ACC112 (cell line): ENCODE measurements around the gene TADA1.

ENCODE experiments used
- H2AFZ ChIP-seq: fragments of 200-600 bp; sonication (generic); one replicate; pipeline ENCODE4 v1.6.0; 2017; ENCODE audit warnings: antibody characterized with exemption, low read length; ENCODE audit not compliant: unreplicated experiment
- H3K27ac ChIP-seq: fragments of 200-600 bp; sonication (generic); 2 replicates; pipeline ENCODE4 v1.5.1; 2014; ENCODE audit warnings: low read depth, mild to moderate bottlenecking, antibody characterized with exemption, low read length, moderate library complexity
- H3K27me3 ChIP-seq: fragments of 200-600 bp; sonication (generic); 2 replicates; pipeline ENCODE4 v1.6.1; 2014; ENCODE audit warnings: mild to moderate bottlenecking, antibody characterized with exemption, low read length, moderate library complexity, mixed read lengths; ENCODE audit not compliant: insufficient read depth
- H3K36me3 ChIP-seq: fragments of 200-600 bp; sonication (generic); 2 replicates; pipeline ENCODE4 v1.6.1; 2016; ENCODE audit warnings: mild to moderate bottlenecking, antibody characterized with exemption, low read length, moderate library complexity, mixed read lengths; ENCODE audit not compliant: insufficient read depth
- H3K4me1 ChIP-seq: fragments of 200-600 bp; sonication (generic); one replicate; pipeline ENCODE4 v1.6.1; 2016; ENCODE audit warnings: low read length, mixed read lengths; ENCODE audit not compliant: insufficient read depth, unreplicated experiment, control insufficient read depth
- H3K4me3 ChIP-seq: fragments of 200-600 bp; sonication (generic); 2 replicates; pipeline ENCODE4 v1.5.1; 2014; ENCODE audit warnings: mild to moderate bottlenecking, low read depth, low read length
- H3K79me2 ChIP-seq: fragments of 200-600 bp; sonication (generic); one replicate; pipeline ENCODE4 v1.6.0; 2016; ENCODE audit warnings: low read length; ENCODE audit not compliant: control insufficient read depth, unreplicated experiment, insufficient read depth

Gene TADA1, protein sequence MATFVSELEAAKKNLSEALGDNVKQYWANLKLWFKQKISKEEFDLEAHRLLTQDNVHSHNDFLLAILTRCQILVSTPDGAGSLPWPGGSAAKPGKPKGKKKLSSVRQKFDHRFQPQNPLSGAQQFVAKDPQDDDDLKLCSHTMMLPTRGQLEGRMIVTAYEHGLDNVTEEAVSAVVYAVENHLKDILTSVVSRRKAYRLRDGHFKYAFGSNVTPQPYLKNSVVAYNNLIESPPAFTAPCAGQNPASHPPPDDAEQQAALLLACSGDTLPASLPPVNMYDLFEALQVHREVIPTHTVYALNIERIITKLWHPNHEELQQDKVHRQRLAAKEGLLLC

DNA sequence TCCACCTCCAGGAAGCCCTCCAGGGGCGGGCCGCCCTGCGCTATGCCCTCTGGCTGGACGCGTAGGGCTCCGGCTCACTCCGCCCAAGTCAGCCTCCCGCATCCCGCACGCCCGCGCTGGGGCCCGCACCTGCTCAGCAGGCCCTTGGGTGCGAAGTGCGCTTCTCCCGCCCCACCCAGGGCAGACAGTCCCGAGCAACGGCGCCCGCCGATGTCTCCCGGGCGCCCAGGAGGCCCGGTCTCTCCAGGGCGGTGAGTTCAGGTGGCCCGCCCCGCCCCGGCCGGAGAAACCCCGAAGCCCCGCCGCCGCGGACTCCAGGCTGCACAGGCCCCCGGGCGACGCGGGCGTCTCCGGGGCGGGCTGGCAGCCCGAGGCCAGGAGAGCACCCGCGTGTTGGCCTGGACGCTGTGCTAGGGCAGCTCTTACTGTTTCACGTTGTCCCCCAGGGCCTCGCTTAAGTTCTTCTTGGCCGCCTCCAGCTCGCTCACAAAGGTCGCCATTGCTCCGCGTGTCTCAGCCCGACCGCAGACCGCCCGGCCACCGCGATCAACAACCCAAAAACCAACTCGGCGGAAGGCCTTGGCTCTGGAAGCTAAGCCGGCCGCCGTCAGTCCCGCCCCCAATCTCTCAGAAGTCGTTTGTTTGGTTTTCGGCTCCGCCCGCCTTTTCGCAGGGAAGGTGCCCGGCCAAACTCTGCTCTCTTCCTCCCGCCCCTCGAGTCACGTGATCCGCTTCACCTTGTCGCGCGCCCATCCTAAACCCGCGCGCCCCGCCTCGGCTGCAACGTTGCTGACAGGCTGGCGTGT lies at the start of gene TADA1:
Gene TADA1, minus strand, starts transcription at position 531 of the 806 bp plus-strand sequence. Its CDS starts 31 bp downstream, at position 500.
- Histone ChIP-seq H3K79me2 (peaks cover 35% of the 10 kb centered on the region), H3K4me3 (peak within 1 kb of the TSS; percentile 91), H2AFZ (peak within 1 kb of the TSS; percentile 79), H3K4me1 (peaks cover 10% of the 10 kb centered on the region), H3K27me3 (no peaks in the 10 kb centered on the region; the same call in 1 of the 2 replicates), H3K27ac (peak within 1 kb of the TSS; percentile 60), H3K36me3 (no peaks in the 10 kb centered on the region)

DNA sequence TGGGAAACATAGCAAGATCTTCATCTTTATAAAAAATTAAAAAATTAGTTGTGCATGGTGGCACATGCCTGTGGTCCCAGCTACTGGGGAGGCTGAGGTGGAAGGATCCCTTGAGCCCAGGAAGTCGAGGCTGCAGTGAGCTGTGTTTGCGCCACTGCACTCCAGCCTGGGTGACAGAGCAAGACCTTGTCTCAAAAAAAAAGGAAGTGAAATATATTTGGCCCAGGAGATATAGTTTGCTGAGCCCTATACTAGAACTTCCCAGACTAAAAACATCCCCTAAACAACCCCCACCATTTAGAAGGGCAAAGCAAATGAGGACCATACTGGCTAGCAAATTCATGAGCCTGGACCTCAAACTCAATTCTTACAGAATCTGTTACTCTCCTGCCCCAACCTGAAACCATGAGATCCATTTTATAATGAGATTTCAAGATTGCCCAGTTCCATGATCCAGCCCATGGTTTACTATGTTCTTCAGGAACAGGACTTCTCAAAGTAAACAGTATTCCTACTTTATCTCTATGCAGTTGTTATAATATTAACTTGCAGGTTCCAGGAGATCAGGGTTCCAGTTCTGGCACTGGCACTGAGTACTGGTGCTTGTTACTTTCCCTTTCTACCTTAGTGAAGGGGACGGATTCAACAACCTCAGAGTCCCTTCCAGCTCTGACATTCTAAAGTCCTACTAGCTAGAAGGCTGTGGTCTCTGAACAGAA lies 48.9 kb upstream of the TADA1 start:
- Histone ChIP-seq H3K4me3 (no peak overlapping the region), H3K4me1 (peaks cover 11% of the 10 kb centered on the region), H3K79me2 (no peaks in the 10 kb centered on the region), H3K27ac (no peak overlapping the region), H2AFZ (no peak overlapping the region), H3K27me3 (peaks cover 39% of the 10 kb centered on the region), H3K36me3 (no peaks in the 10 kb centered on the region)

- H3K27me3 ChIP-seq: peaks cover 70% of the 10 kb centered on the region
- no peak overlapping the region for H2AFZ ChIP-seq
- no peaks in the 10 kb centered on the region for H3K79me2 ChIP-seq
- peaks cover 5% of the 10 kb centered on the region for H3K4me1 ChIP-seq
- H3K36me3 ChIP-seq: no peaks in the 10 kb centered on the region
- no peak overlapping the region for H3K27ac ChIP-seq
- H3K4me3 ChIP-seq: no peak overlapping the region
These were observed 44.8 kb upstream of the TADA1 start for GRCh38 chr1:166920561-166921475.

- Histone ChIP-seq H3K4me3 (no peak overlapping the region), H2AFZ (no peak overlapping the region), H3K27me3 (peaks cover 77% of the 10 kb centered on the region), H3K36me3 (no peaks in the 10 kb centered on the region), H3K27ac (no peak overlapping the region), H3K79me2 (no peaks in the 10 kb centered on the region), H3K4me1 (no peaks in the 10 kb centered on the region)
These were observed 42.9 kb upstream of the TADA1 start for GRCh38 chr1:166918956-166919316.

GRCh38 chr1:166918088-166918955 lies 42.3 kb upstream of the TADA1 start:
- Histone ChIP-seq H3K4me3 (no peak overlapping the region), H3K4me1 (no peaks in the 10 kb centered on the region), H3K36me3 (no peaks in the 10 kb centered on the region)

DNA sequence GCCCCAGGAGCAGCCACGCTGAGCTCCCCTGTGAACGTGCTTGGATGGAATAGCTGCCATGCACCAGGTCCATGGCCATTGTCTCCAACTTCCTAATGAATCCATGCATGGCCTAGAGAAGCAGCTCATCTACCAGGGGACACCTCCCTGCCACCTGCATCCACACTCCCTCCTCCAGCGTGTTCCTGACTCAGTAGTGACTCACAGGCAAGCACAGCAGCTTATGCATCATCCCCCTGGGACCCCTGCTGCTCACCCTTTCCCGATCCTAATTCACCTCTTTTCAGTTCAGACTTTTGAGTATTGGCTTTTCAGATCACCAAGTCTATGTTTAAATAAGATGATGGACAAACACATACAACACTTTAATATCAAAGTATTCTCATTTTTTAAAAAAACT lies 39.9 kb upstream of the TADA1 start:
- H3K79me2 ChIP-seq: no peaks in the 10 kb centered on the region
- H3K27ac ChIP-seq: no peak overlapping the region
- no peaks in the 10 kb centered on the region for H3K36me3 ChIP-seq
- H2AFZ ChIP-seq: no peak overlapping the region
- H3K27me3 ChIP-seq: peaks cover 65% of the 10 kb centered on the region
- no peaks in the 10 kb centered on the region for H3K4me1 ChIP-seq
- H3K4me3 ChIP-seq: no peak overlapping the region

More at GRCh38 chr1:166918088-166918955, 42.3 kb upstream of the TADA1 start:
- Histone ChIP-seq H2AFZ (no peak overlapping the region), H3K27ac (no peak overlapping the region), H3K27me3 (peaks cover 75% of the 10 kb centered on the region), H3K79me2 (no peaks in the 10 kb centered on the region)

DNA sequence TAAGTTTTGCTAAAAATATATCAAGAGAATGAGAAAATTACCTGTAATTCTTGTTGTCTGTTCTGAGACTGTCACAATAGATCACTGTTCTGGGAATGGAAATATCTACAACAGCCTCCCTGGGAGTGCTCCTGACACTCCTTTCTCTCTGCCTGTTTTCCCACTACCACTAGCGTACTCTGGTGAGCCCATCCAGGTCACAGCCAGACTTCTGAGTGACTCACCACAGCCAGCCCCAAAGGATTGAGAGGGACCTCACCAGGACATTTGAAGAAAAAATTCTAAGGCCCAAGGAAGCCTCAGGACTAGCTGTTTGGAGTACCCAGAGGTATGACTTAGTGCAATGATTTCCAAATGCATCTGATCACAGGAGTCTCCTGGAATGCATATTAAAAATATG lies 39.0 kb upstream of the TADA1 start:
- Histone ChIP-seq H2AFZ (no peak overlapping the region), H3K27ac (no peak overlapping the region), H3K79me2 (no peaks in the 10 kb centered on the region), H3K27me3 (peaks cover 56% of the 10 kb centered on the region), H3K4me3 (no peak overlapping the region), H3K4me1 (no peaks in the 10 kb centered on the region), H3K36me3 (no peaks in the 10 kb centered on the region)

DNA sequence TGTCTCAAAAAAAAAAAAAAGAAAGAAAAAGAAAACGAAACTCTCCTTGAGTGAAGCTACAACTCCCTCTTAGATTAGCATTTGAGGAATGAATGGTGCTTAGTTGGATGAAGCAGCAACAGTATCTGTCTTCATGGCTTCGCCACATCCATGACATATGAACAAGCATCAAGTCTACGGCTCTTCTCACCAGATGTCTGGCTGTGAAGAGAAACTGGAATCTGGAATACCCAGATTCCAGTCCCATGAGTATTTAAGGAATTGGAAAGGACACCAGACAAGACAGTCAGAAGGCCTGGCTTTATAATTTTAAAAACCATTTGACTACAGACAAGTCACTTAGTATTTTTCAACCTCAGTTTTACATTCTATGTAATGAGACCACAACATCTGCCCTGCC lies 38.0 kb upstream of the TADA1 start:
- no peak overlapping the region for H3K4me3 ChIP-seq
- H3K27ac ChIP-seq: no peak overlapping the region
- H3K36me3 ChIP-seq: no peaks in the 10 kb centered on the region
- H3K79me2 ChIP-seq: no peaks in the 10 kb centered on the region
- peaks cover 50% of the 10 kb centered on the region for H3K27me3 ChIP-seq
- H2AFZ ChIP-seq: no peak overlapping the region
- no peaks in the 10 kb centered on the region for H3K4me1 ChIP-seq

DNA sequence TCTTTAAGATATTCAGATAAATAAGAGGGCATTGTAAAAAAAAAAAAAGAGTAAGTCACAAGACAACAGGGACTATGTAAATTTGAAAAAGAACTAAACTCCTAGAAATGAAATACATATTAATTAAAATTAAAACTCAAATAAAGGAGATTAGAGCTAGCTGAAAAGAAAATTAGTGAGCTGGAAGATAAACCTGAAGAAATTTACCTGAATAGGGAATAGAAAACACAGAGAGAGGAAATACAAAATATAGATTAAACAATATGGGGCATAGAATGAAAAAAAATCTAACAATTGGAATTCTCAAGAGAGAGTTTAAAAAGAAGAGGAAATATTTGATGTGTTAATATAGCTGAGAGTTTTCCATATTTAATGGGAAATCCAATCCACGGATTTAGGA lies 35.6 kb upstream of the TADA1 start:
- H3K36me3 ChIP-seq: no peaks in the 10 kb centered on the region
- no peaks in the 10 kb centered on the region for H3K4me1 ChIP-seq
- no peak overlapping the region for H3K27ac ChIP-seq
- H3K79me2 ChIP-seq: no peaks in the 10 kb centered on the region
- peaks cover 39% of the 10 kb centered on the region for H3K27me3 ChIP-seq
- H3K4me3 ChIP-seq: no peak overlapping the region
- H2AFZ ChIP-seq: no peak overlapping the region
